Mesodermal cell (in vitro differentiated cells): ENCODE results near the gene SHLD1.
"Not testable (repeated sequence)": the region's sequence is repeated elsewhere in the genome, so short reads cannot be mapped to it uniquely, and the experiment has no call there.

Experiments
- H3K27ac ChIP-seq: 2 replicates; pipeline ENCODE4 v1.7.0; 2013; ENCODE audit warnings: mild to moderate bottlenecking, low read depth, low read length, moderate library complexity; ENCODE audit not compliant: severe bottlenecking
- H3K36me3 ChIP-seq: 2 replicates; pipeline ENCODE4 v1.7.1; 2013; ENCODE audit warnings: mild to moderate bottlenecking, low read length, moderate library complexity; ENCODE audit not compliant: control insufficient read depth, insufficient read depth
- H3K4me1 ChIP-seq: one replicate; pipeline ENCODE4 v1.7.1; 2013; ENCODE audit warnings: mild to moderate bottlenecking, low read length; ENCODE audit not compliant: insufficient read depth, control insufficient read depth, poor library complexity, severe bottlenecking
- H3K4me3 ChIP-seq: 2 replicates; pipeline ENCODE4 v1.7.0; 2013; ENCODE audit warnings: low read length, control low read depth, mild to moderate bottlenecking; ENCODE audit not compliant: insufficient read depth, poor library complexity, severe bottlenecking; ENCODE audit errors: extremely low read depth
- H3K9me3 ChIP-seq: 2 replicates; pipeline ENCODE4 v1.7.1; 2013; ENCODE audit warnings: mild to moderate bottlenecking, low read length, moderate library complexity; ENCODE audit not compliant: control insufficient read depth
- WGBS, 2 experiments: methylation state at CpG; one replicate each; pipeline ENCODE4 v1.1.5; 2013; ENCODE audit warnings: missing lambda C conversion rate in 2 of 2; ENCODE audit not compliant: insufficient coverage in 2 of 2; 5-methylcytosine and 5-hydroxymethylcytosine counted together

Gene SHLD1

GRCh38 chr20:5719861-5720403 lies 30.3 kb upstream of the SHLD1 start:
- H3K4me3 ChIP-seq, result no peak overlapping the region

GRCh38 chr20:5720696-5721095 lies 29.5 kb upstream of the SHLD1 start:
- Histone ChIP-seq H3K36me3 (no peaks in the 10 kb centered on the region), H3K4me1 (peaks cover 7% of the 10 kb centered on the region), H3K27ac (no peak overlapping the region), H3K9me3 (no peaks in the 10 kb centered on the region), H3K4me3 (no peak overlapping the region)
- WGBS, 2 experiments, result 84 to 89% methylated on average over 2 to 3 of the region's 5 CpGs

More at GRCh38 chr20:5719861-5720403, 30.3 kb upstream of the SHLD1 start:
- Histone ChIP-seq H3K36me3 (no peaks in the 10 kb centered on the region), H3K4me1 (peaks cover 7% of the 10 kb centered on the region), H3K9me3 (no peaks in the 10 kb centered on the region), H3K27ac (no peak overlapping the region)
- WGBS, 2 experiments, result 60 to 72% methylated on average over 5 to 6 of the region's 6 CpGs

- not testable (repeated sequence) for H3K4me3 ChIP-seq, H3K9me3 ChIP-seq, H3K36me3 ChIP-seq, H3K4me1 ChIP-seq, H3K27ac ChIP-seq
- WGBS, 2 experiments, result 89 to 93% methylated on average over 5 to 6 of the region's 6 CpGs
These were observed 28.8 kb upstream of the SHLD1 start for GRCh38 chr20:5721356-5721755.

- 82 to 92% methylated on average over 6 to 9 of the region's 9 CpGs for WGBS, 2 experiments
- H3K36me3 ChIP-seq, result no peaks in the 10 kb centered on the region
- no peak overlapping the region for H3K4me3 ChIP-seq
- no peaks in the 10 kb centered on the region for H3K9me3 ChIP-seq
- no peak overlapping the region for H3K27ac ChIP-seq
- H3K4me1 ChIP-seq, result peaks cover 7% of the 10 kb centered on the region
These were observed 27.3 kb upstream of the SHLD1 start for GRCh38 chr20:5722927-5723326.

- 74 to 90% methylated on average over 3 of the region's 3 CpGs for WGBS, 2 experiments
- not testable (repeated sequence) for H3K4me3 ChIP-seq, H3K27ac ChIP-seq, H3K36me3 ChIP-seq, H3K9me3 ChIP-seq, H3K4me1 ChIP-seq
These were observed 25.1 kb upstream of the SHLD1 start for GRCh38 chr20:5725183-5725463.

- no peaks in the 10 kb centered on the region for H3K4me1 ChIP-seq
- no peaks in the 10 kb centered on the region for H3K36me3 ChIP-seq
- H3K27ac ChIP-seq, result no peak overlapping the region
- no peak overlapping the region for H3K4me3 ChIP-seq
- WGBS, 2 experiments, result 55 to 63% methylated on average over 2 to 3 of the region's 5 CpGs
- no peaks in the 10 kb centered on the region for H3K9me3 ChIP-seq
These were observed 23.1 kb upstream of the SHLD1 start for GRCh38 chr20:5727018-5727515.

GRCh38 chr20:5729348-5729747 lies 20.9 kb upstream of the SHLD1 start:
- no peak overlapping the region for H3K4me3 ChIP-seq
- no peaks in the 10 kb centered on the region for H3K36me3 ChIP-seq
- WGBS, 2 experiments, result 100% methylated on average over 1 of the region's 2 CpGs; no CpG with 5 or more reads in 1 of the 2 experiments
- H3K4me1 ChIP-seq, result no peaks in the 10 kb centered on the region
- no peak overlapping the region for H3K27ac ChIP-seq
- no peaks in the 10 kb centered on the region for H3K9me3 ChIP-seq

GRCh38 chr20:5730131-5730530 lies 20.1 kb upstream of the SHLD1 start:
- Histone ChIP-seq H3K4me1 (no peaks in the 10 kb centered on the region), H3K9me3 (no peaks in the 10 kb centered on the region), H3K36me3 (no peaks in the 10 kb centered on the region), H3K27ac (no peak overlapping the region), H3K4me3 (no peak overlapping the region)
- 79 to 90% methylated on average over 2 of the region's 2 CpGs for WGBS, 2 experiments

- whole genome bisulfite sequencing, 2 experiments, result 80 to 84% methylated on average over 3 to 4 of the region's 6 CpGs
- Histone ChIP-seq H3K9me3 (no peaks in the 10 kb centered on the region), H3K27ac (no peak overlapping the region), H3K4me3 (no peak overlapping the region), H3K4me1 (no peaks in the 10 kb centered on the region), H3K36me3 (no peaks in the 10 kb centered on the region)
These were observed 18.3 kb upstream of the SHLD1 start for GRCh38 chr20:5731753-5732366.

GRCh38 chr20:5734602-5735001 lies 15.6 kb upstream of the SHLD1 start:
- Histone ChIP-seq H3K27ac (no peak overlapping the region), H3K4me3 (no peak overlapping the region), H3K9me3 (no peaks in the 10 kb centered on the region), H3K36me3 (no peaks in the 10 kb centered on the region), H3K4me1 (no peaks in the 10 kb centered on the region)
- WGBS, 2 experiments, result 83% methylated on average over 1 of the region's 1 CpG; no CpG with 5 or more reads in 1 of the 2 experiments

- 87 to 91% methylated on average over 2 of the region's 3 CpGs for WGBS, 2 experiments
- Histone ChIP-seq H3K36me3 (no peaks in the 10 kb centered on the region), H3K27ac (no peak overlapping the region), H3K9me3 (no peaks in the 10 kb centered on the region), H3K4me1 (no peaks in the 10 kb centered on the region), H3K4me3 (no peak overlapping the region)
These were observed 14.2 kb upstream of the SHLD1 start for GRCh38 chr20:5735845-5736510.
